Measurements from ENCODE around the gene H2BK1.

DNA sequence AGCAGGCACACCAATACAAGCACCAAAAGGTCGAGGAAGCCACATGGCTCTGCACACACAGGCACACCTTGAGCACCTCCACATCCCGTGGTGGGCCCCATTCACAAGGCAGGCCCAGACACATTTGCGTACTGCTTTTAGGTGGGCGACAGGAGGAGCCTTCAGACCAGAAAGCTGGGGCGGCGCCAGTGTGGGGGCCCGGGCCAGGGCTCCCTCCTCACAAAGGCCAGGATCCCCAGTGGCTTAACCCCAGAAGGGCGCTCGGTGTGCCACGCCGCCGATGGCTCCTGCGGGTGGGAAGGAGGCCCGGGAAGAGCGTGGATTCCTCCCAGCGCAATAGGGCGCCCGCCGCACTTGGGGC, 41.0 kb upstream of the H2BK1 start:
- TF ChIP-seq POLR2A (IDR thresholded peaks at IDR 0.05): no peak
- TF ChIP-seq, protein P1, sequence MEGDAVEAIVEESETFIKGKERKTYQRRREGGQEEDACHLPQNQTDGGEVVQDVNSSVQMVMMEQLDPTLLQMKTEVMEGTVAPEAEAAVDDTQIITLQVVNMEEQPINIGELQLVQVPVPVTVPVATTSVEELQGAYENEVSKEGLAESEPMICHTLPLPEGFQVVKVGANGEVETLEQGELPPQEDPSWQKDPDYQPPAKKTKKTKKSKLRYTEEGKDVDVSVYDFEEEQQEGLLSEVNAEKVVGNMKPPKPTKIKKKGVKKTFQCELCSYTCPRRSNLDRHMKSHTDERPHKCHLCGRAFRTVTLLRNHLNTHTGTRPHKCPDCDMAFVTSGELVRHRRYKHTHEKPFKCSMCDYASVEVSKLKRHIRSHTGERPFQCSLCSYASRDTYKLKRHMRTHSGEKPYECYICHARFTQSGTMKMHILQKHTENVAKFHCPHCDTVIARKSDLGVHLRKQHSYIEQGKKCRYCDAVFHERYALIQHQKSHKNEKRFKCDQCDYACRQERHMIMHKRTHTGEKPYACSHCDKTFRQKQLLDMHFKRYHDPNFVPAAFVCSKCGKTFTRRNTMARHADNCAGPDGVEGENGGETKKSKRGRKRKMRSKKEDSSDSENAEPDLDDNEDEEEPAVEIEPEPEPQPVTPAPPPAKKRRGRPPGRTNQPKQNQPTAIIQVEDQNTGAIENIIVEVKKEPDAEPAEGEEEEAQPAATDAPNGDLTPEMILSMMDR (IDR thresholded peaks at IDR 0.05): no peak

Measured in vagina (tissue), 2 donors.